ENCODE data around the gene GNAI2. TPM values are rescaled to one million over a fixed set of nuclear protein-coding genes. Genes with fewer than 3 reads are reported as not detected.

GNAI2 gene
- total RNA-seq, 1 experiment from 2014 or later: 185 TPM

DNA sequence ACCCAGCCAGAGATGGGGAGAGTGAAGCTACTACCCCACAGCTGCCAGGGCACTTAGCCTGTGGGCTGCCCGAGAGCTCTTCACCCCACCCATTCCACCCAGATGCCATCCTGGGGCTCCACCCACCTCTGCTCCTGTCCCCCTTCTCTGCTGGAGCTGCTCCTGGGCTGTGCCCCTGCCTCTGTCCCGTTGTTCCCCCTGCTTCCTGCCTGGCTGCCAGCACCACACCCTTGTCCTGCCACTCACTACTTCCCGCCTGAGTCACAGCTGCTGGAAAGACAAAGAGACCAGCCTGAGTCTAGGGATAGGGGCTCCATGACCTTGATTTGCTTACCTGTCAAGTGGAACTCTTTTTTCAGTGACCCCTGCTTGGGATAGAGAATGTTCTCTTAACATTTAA is 12.4 kb downstream of the GNAI2 start:
- no peak overlapping the region for H3K4me3 Mint-ChIP-seq

DNA sequence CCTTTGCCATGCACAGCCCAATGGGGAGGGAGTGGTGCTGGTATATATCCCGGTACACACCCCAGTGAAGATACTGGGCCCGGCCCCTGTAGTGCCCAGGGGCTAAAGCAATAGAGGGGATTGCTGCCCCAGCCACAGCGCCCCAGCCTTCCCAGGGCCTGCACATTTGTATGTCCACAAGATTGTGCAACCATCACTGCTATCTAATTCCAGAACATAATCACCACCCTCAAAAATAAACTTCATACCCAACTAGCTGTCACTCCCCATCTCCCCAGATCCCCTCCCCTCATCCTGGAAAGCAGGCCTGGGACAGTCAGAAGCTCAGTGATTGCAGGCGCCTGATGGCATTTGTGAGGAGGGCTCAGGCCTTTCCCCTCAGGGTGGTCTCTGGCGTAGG is 13.5 kb downstream of the GNAI2 start:
- Mint-ChIP-seq H3K4me3 (no peak overlapping the region), H3K27ac (no peak overlapping the region), H3K9me3 (no peaks in the 10 kb centered on the region), H3K27me3 (ENCODE audit: low read depth) (no peaks in the 10 kb centered on the region), H3K4me1 (peaks cover 35% of the 10 kb centered on the region), H3K36me3 (peaks cover 11% of the 10 kb centered on the region)
- ATAC-seq (no peak), DNase-seq (ENCODE audit: low spot score) (no peak)
- ChIA-PET POLR2A (no interaction called here), CTCF (interaction anchor here (1.0 to 6.0 kb wide), 6 partner anchors 8 to 75 kb away, joined by 3 to 151 read pairs (median 6); partner anchors contain the start of gene GNAI2)
- TF ChIP-seq ELF4 (CRISPR knock-in tag; IDR thresholded peaks at IDR 0.05; ENCODE audit: low read depth) (no peak), JUN (CRISPR knock-in tag; IDR thresholded peaks at IDR 0.05) (no peak), IRF2 (CRISPR knock-in tag; IDR thresholded peaks at IDR 0.05; ENCODE audit: borderline replicate concordance, low read depth) (no peak), TEAD4 (CRISPR knock-in tag; IDR thresholded peaks at IDR 0.05) (no peak), ZNF263 (CRISPR knock-in tag; IDR thresholded peaks at IDR 0.05; ENCODE audit: low read depth) (no peak), NFYB (CRISPR knock-in tag; conservative IDR thresholded peaks at IDR 0.05; ENCODE audit: low read depth) (no peak), ETV6 (CRISPR knock-in tag; IDR thresholded peaks at IDR 0.05) (no peak), SMAD4 (CRISPR knock-in tag; IDR thresholded peaks at IDR 0.05) (no peak)
- TF ChIP-seq, protein P1, sequence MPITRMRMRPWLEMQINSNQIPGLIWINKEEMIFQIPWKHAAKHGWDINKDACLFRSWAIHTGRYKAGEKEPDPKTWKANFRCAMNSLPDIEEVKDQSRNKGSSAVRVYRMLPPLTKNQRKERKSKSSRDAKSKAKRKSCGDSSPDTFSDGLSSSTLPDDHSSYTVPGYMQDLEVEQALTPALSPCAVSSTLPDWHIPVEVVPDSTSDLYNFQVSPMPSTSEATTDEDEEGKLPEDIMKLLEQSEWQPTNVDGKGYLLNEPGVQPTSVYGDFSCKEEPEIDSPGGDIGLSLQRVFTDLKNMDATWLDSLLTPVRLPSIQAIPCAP (CRISPR knock-in tag; IDR thresholded peaks at IDR 0.05): no peak
- TF ChIP-seq, protein P2, sequence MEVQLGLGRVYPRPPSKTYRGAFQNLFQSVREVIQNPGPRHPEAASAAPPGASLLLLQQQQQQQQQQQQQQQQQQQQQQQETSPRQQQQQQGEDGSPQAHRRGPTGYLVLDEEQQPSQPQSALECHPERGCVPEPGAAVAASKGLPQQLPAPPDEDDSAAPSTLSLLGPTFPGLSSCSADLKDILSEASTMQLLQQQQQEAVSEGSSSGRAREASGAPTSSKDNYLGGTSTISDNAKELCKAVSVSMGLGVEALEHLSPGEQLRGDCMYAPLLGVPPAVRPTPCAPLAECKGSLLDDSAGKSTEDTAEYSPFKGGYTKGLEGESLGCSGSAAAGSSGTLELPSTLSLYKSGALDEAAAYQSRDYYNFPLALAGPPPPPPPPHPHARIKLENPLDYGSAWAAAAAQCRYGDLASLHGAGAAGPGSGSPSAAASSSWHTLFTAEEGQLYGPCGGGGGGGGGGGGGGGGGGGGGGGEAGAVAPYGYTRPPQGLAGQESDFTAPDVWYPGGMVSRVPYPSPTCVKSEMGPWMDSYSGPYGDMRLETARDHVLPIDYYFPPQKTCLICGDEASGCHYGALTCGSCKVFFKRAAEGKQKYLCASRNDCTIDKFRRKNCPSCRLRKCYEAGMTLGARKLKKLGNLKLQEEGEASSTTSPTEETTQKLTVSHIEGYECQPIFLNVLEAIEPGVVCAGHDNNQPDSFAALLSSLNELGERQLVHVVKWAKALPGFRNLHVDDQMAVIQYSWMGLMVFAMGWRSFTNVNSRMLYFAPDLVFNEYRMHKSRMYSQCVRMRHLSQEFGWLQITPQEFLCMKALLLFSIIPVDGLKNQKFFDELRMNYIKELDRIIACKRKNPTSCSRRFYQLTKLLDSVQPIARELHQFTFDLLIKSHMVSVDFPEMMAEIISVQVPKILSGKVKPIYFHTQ (CRISPR knock-in tag; IDR thresholded peaks at IDR 0.05): no peak
- TF ChIP-seq, protein P3, sequence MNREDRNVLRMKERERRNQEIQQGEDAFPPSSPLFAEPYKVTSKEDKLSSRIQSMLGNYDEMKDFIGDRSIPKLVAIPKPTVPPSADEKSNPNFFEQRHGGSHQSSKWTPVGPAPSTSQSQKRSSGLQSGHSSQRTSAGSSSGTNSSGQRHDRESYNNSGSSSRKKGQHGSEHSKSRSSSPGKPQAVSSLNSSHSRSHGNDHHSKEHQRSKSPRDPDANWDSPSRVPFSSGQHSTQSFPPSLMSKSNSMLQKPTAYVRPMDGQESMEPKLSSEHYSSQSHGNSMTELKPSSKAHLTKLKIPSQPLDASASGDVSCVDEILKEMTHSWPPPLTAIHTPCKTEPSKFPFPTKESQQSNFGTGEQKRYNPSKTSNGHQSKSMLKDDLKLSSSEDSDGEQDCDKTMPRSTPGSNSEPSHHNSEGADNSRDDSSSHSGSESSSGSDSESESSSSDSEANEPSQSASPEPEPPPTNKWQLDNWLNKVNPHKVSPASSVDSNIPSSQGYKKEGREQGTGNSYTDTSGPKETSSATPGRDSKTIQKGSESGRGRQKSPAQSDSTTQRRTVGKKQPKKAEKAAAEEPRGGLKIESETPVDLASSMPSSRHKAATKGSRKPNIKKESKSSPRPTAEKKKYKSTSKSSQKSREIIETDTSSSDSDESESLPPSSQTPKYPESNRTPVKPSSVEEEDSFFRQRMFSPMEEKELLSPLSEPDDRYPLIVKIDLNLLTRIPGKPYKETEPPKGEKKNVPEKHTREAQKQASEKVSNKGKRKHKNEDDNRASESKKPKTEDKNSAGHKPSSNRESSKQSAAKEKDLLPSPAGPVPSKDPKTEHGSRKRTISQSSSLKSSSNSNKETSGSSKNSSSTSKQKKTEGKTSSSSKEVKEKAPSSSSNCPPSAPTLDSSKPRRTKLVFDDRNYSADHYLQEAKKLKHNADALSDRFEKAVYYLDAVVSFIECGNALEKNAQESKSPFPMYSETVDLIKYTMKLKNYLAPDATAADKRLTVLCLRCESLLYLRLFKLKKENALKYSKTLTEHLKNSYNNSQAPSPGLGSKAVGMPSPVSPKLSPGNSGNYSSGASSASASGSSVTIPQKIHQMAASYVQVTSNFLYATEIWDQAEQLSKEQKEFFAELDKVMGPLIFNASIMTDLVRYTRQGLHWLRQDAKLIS (CRISPR knock-in tag; IDR thresholded peaks at IDR 0.05; ENCODE audit: borderline replicate concordance): no peak
- TF ChIP-seq, protein P4, sequence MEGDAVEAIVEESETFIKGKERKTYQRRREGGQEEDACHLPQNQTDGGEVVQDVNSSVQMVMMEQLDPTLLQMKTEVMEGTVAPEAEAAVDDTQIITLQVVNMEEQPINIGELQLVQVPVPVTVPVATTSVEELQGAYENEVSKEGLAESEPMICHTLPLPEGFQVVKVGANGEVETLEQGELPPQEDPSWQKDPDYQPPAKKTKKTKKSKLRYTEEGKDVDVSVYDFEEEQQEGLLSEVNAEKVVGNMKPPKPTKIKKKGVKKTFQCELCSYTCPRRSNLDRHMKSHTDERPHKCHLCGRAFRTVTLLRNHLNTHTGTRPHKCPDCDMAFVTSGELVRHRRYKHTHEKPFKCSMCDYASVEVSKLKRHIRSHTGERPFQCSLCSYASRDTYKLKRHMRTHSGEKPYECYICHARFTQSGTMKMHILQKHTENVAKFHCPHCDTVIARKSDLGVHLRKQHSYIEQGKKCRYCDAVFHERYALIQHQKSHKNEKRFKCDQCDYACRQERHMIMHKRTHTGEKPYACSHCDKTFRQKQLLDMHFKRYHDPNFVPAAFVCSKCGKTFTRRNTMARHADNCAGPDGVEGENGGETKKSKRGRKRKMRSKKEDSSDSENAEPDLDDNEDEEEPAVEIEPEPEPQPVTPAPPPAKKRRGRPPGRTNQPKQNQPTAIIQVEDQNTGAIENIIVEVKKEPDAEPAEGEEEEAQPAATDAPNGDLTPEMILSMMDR (IDR thresholded peaks at IDR 0.05): no peak

More for the DNA sequence above, 12.4 kb downstream of the GNAI2 start:
- no peak for ATAC-seq
- no peaks in the 10 kb centered on the region for H3K9me3 Mint-ChIP-seq
- H3K27me3 Mint-ChIP-seq (ENCODE audit: low read depth): no peaks in the 10 kb centered on the region
- H3K27ac Mint-ChIP-seq: peak overlapping the region; percentile 90
- H3K4me1 Mint-ChIP-seq: peaks cover 38% of the 10 kb centered on the region
- ChIA-PET CTCF (interaction anchor here (0.5 to 6.0 kb wide), 7 partner anchors 9 to 76 kb away, joined by 3 to 151 read pairs (median 35); partner anchors contain the start of genes GNAI2 and GNAT1), POLR2A (interaction anchor here (0.6 kb wide), 1 partner anchor 69 kb away, joined by 3 read pairs; no protein-coding TSS in a partner anchor)
- TF ChIP-seq OVOL2 (CRISPR knock-in tag; IDR thresholded peaks at IDR 0.05; ENCODE audit: borderline replicate concordance): no peak
- TF ChIP-seq, protein P3 (CRISPR knock-in tag; IDR thresholded peaks at IDR 0.05; ENCODE audit: borderline replicate concordance): no peak
- no peak for DNase-seq (ENCODE audit: low spot score)
- peaks cover 9% of the 10 kb centered on the region for H3K36me3 Mint-ChIP-seq

All from WTC11 (cell line).